Inflammatory macrophage treated with lipopolysaccharide for 4 hours (primary cell): ENCODE measurements around the gene EME2.
A peak's percentile ranks its signal among the peaks of the same experiment; 100 is the strongest.
"Not testable (repeated sequence)": the region's sequence is repeated elsewhere in the genome, so short reads cannot be mapped to it uniquely, and the experiment has no call there.

ENCODE experiments used
- DNase-seq: peaks from one replicate; pipeline ENCODE4 v3.0.0-alpha.2; 2020

Gene EME2, protein sequence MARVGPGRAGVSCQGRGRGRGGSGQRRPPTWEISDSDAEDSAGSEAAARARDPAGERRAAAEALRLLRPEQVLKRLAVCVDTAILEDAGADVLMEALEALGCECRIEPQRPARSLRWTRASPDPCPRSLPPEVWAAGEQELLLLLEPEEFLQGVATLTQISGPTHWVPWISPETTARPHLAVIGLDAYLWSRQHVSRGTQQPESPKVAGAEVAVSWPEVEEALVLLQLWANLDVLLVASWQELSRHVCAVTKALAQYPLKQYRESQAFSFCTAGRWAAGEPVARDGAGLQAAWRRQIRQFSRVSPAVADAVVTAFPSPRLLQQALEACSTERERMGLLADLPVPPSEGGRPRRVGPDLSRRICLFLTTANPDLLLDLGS

GRCh38 chr16:1772362-1772907, at the start of gene EME2:
TSS of gene EME2 (plus strand) at chr16:1772810. CDS start at chr16:1773228, 418 bp downstream.
- peak; percentile 22 for DNase-seq

- DNase-seq = peak; percentile 52
Observed at GRCh38 chr16:1723450-1724147, 49.0 kb upstream of the EME2 start.

DNA sequence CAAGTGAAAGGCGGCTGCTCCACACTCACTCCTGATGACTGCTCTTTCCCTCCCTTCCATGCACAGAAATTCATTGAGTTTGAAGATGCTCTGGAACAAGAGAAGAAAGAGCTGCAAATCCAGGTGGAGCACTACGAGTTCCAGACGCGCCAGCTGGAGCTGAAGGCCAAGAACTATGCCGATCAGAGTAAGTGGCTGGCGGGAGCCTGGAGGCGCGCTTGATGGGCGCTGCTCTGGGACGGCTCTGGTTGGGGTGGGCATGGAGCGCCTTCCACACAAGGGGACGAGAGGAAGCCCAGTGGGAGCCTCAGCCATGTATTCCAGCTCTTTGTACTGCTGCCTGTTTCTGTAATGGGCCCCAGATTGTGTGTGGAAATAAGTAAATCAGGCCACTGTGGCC, 48.1 kb upstream of the EME2 start:
- no peak for DNase-seq

GRCh38 chr16:1726661-1727502, 45.7 kb upstream of the EME2 start:
- DNase-seq = no peak

GRCh38 chr16:1727651-1728624, 44.7 kb upstream of the EME2 start:
- DNase-seq = no peak

- DNase-seq = no peak
Observed at GRCh38 chr16:1729026-1729425, 43.6 kb upstream of the EME2 start.

DNA sequence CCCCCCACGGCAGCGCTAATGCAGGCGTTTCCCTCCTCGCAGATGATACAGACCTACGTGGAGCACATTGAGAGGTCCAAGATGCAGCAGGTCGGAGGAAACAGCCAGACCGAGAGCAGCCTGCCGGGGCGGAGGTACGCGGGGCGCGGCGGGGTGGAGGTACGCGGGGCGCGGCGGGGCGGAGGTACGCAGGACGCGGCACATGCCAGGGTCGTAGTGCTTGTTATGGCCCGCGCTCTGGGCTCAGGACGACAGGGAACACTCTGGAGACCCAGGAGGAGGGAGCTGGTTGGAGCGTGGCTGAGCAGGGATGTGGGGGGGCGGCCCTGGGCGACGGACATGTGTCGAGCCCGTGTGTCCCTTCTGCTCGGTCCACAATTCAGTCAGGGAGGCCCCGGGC, 43.2 kb upstream of the EME2 start:
- no peak for DNase-seq

DNA sequence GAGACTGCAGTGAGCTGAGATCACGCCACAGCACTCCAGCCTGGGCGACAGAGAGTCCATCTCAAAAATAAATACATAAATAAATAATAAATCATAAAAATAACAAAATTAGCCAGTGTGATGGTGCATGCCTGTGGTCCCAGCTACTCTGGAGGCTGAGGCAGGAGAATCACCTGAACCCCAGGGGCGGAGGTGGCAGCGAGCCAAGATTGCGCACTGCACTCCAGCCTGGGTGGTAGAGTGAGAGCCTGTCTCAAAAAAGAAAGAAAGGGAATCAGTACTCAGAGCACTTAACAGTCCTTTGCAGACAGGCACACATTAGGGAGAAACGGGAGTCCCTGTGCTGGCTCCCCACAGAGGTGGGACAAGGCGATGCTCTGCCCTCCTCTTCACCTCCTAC, 41.5 kb upstream of the EME2 start:
- DNase-seq = no peak

DNA sequence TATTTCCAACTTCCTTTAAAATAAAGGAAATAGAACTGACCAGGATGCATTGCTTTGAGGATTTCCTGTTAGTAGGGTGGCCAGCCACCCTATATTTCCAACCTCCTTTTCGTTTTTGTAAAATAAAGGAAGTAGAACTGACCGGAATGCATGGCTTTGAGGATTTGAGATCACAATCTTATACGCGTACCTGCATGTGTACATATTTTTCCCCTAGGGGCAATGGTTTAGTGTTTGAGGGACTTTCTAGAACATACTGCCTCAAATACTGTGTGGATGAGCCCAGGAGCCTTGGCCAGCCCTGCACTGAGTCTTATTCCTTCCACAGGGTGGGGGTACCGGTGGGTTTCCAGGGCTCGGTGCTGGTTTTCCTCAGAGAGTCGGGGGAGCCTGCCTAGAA, 41.0 kb upstream of the EME2 start:
- no peak for DNase-seq

GRCh38 chr16:1732071-1732470, 40.5 kb upstream of the EME2 start:
- no peak for DNase-seq

- DNase-seq = not testable (repeated sequence)
Observed at GRCh38 chr16:1732551-1732987, 40.0 kb upstream of the EME2 start.

GRCh38 chr16:1734123-1734522, 38.5 kb upstream of the EME2 start:
- no peak for DNase-seq

- DNase-seq = no peak
Observed at GRCh38 chr16:1734816-1735215, 37.8 kb upstream of the EME2 start.

GRCh38 chr16:1740234-1740633, 32.4 kb upstream of the EME2 start:
- no peak for DNase-seq

DNA sequence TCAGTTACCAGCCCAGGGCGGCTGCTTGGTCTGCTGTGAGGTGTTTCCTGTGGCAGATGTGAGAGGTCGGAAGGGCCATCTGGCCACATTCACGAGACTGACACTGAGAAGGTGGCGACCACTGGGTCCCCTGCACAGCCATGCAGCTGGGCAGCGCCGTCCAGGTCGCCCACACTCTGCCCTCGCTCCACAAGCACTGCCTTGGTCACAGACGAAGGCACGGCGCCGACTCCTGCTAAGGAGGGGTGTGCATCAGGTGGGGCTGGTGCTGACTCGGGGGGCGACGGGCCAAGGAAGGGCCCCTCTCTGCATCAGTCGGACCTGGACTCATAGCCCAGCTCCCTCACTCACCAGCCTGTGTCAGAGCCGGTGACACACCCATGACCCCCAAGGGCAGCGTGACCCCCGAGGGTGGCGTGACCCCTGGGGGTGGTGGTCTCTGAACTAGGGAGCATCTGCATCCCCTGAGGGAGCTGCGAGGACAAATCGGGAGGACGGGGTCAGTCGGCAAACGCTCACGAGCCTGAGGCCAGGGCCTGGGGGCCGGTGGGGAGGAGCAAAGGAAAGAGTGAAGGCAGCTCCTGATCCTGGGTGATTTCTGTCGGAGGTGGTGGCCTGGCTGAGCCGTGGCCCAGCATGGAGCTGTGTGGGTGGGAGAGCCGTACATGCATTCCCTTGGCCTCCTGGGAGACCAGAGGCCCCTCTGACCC, 31.7 kb upstream of the EME2 start:
- no peak for DNase-seq

DNA sequence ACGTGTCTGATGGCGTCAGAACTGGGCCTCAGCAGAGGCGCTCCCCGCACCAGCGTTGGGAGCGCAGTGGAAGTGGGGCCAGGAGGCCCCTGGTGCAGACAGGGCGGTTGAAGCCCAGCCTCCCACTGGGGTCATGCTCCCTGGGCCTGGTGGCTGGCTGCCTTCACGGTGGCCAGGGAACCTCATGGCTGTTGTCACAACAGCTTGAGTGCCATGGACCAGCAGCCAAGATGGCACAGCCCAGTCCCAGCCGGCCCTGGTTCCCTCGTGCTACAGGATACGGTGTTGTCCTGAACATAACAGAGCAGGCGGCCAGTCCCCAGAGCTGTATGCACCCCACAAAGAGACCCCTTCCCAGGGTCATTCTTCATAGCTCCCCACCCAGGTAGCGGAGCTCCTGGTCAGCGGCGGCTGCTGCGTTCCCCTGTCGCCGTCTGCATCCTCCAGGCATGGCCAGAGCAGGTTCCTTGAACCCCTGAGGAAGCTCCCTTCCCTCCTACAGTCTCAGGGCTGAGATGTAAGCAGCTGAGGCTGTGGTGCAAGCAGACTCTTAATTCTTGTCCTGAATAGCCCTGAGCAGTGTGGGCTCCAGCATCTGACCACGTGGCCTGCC, 31.0 kb upstream of the EME2 start:
- DNase-seq = no peak

- DNase-seq = no peak
Observed at GRCh38 chr16:1743376-1744337, 29.0 kb upstream of the EME2 start.

- DNase-seq = no peak
Observed at GRCh38 chr16:1744338-1744840, 28.2 kb upstream of the EME2 start.

- DNase-seq = no peak
Observed at GRCh38 chr16:1745181-1745899, 27.3 kb upstream of the EME2 start.
